Fibroblast of lung (primary cell): ENCODE measurements around the gene SAMSN1.

Experiments
- EZH2 ChIP-seq: IDR thresholded peaks from 2 replicates; pipeline ENCODE4 v1.5.1; 2012; ENCODE audit warnings: low read length, control low read depth, mild to moderate bottlenecking; ENCODE audit errors: missing control alignments
- TF ChIP-seq, protein P1 (sequence below), 2 donors: IDR thresholded peaks in 1 of 2; conservative IDR thresholded peaks in 1 of 2; 1 replicate in 1 of 2; 2 replicates in 1 of 2; pipeline ENCODE4 v1.5.1; 2011 to 2012; ENCODE audit warnings: low read length in 2 of 2, control low read depth in 1 of 2, inconsistent platforms in 1 of 2, low read depth in 1 of 2, mild to moderate bottlenecking in 1 of 2

- no peak for TF ChIP-seq EZH2
- TF ChIP-seq, protein P1, sequence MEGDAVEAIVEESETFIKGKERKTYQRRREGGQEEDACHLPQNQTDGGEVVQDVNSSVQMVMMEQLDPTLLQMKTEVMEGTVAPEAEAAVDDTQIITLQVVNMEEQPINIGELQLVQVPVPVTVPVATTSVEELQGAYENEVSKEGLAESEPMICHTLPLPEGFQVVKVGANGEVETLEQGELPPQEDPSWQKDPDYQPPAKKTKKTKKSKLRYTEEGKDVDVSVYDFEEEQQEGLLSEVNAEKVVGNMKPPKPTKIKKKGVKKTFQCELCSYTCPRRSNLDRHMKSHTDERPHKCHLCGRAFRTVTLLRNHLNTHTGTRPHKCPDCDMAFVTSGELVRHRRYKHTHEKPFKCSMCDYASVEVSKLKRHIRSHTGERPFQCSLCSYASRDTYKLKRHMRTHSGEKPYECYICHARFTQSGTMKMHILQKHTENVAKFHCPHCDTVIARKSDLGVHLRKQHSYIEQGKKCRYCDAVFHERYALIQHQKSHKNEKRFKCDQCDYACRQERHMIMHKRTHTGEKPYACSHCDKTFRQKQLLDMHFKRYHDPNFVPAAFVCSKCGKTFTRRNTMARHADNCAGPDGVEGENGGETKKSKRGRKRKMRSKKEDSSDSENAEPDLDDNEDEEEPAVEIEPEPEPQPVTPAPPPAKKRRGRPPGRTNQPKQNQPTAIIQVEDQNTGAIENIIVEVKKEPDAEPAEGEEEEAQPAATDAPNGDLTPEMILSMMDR (conservative IDR thresholded peaks at IDR 0.05 in 1 of 2, IDR thresholded peaks at IDR 0.05 in 1 of 2; ENCODE audit: low read depth in 1 of 2, low read length in 2 of 2): no peak
Measured at GRCh38 chr21:14547834-14548513, 1.9 kb upstream of the SAMSN1 start.
